Prostate gland (tissue), 2 donors: Measurements from ENCODE around the gene ALG1.
"Not testable (repeated sequence)": the region's sequence is repeated elsewhere in the genome, so short reads cannot be mapped to it uniquely, and the experiment has no call there.

Experiments
- POLR2A ChIP-seq: fragments of 450-650 bp; IDR thresholded peaks from one replicate; pipeline ENCODE4 v1.6.1; 2016; ENCODE audit warnings: antibody characterized with exemption, mild to moderate bottlenecking
- POLR2AphosphoS5 ChIP-seq: sonication (generic); formaldehyde crosslinking; IDR thresholded peaks from one replicate; pipeline ENCODE4 v1.6.1; 2017; ENCODE audit warnings: antibody characterized with exemption
- TF ChIP-seq, protein P1 (sequence below), 4 experiments: fragments of 200-600 bp in 2 of 4; fragments of 450-650 bp in 2 of 4; sonication (generic) in 2 of 4; IDR thresholded peaks; 1 replicate in 3 of 4; 2 replicates in 1 of 4; pipeline ENCODE4 v1.5.1; 2016 to 2019; ENCODE audit warnings: antibody characterized with exemption in 4 of 4, mild to moderate bottlenecking in 2 of 4, moderate library complexity in 2 of 4

DNA sequence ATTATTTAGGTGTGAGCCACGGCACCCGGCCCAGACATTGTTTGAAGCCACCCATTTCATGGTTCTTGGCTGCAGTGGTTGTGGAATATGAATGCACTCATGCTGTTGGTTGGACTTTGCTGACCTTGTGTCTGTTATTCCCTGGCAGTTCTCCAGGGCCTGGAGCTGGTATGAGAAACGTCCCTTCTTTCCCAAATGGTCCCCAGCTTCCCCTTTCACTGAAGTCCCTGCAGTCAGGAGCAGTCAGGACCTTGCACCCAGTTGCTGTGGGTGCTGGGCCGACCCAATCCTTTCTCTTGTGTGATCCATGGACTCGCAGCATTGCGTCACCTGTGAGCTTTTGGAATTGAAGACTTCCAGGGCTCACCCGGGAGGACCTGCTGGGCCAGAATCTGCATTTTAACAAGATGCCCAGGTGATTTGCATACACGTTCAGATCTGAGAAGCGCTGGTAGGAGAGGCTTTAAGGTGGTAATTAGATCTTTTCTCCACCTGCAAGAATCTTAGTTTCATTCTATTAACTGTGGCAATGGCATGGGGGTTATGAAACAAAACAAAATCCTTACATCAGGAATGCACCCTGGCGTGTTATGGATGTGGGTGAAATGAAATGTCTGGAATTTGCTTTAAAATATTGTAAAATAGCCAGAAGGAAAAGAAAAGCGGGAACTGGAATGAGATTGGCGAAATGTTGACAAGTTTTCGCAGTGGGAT is 63.3 kb downstream of the ALG1 start:
- not testable (repeated sequence) for TF ChIP-seq POLR2A, POLR2AphosphoS5
- TF ChIP-seq, protein P1, sequence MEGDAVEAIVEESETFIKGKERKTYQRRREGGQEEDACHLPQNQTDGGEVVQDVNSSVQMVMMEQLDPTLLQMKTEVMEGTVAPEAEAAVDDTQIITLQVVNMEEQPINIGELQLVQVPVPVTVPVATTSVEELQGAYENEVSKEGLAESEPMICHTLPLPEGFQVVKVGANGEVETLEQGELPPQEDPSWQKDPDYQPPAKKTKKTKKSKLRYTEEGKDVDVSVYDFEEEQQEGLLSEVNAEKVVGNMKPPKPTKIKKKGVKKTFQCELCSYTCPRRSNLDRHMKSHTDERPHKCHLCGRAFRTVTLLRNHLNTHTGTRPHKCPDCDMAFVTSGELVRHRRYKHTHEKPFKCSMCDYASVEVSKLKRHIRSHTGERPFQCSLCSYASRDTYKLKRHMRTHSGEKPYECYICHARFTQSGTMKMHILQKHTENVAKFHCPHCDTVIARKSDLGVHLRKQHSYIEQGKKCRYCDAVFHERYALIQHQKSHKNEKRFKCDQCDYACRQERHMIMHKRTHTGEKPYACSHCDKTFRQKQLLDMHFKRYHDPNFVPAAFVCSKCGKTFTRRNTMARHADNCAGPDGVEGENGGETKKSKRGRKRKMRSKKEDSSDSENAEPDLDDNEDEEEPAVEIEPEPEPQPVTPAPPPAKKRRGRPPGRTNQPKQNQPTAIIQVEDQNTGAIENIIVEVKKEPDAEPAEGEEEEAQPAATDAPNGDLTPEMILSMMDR (IDR thresholded peaks at IDR 0.05), result not testable (repeated sequence)
